IPS-11a (cell line): Measurements from ENCODE around the gene PAQR3.

ENCODE experiments used
- H3K4me3 ChIP-seq: one replicate; pipeline ENCODE4 v1.5.1; 2013; ENCODE audit warnings: low read depth, low read length, control low read depth

Gene PAQR3

DNA sequence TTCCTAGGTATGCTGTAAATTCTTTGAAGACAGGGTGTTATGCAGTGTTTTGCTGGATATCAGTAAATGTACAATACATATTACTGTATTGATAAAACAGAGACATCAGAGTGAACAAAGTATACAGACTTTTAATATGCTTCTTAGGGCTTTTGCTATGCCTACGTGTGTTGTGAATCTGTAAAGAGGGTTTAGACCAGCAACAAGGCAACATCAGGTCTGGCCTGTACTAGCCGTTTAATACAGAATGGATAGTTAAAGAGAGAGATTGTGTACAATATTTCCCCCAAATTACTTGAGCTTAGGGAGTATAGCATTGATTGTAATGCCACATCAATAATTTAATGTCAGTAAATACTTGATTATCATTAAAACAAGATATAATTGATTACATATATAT lies 75.2 kb downstream of the PAQR3 start:
- no peak overlapping the region for H3K4me3 ChIP-seq

DNA sequence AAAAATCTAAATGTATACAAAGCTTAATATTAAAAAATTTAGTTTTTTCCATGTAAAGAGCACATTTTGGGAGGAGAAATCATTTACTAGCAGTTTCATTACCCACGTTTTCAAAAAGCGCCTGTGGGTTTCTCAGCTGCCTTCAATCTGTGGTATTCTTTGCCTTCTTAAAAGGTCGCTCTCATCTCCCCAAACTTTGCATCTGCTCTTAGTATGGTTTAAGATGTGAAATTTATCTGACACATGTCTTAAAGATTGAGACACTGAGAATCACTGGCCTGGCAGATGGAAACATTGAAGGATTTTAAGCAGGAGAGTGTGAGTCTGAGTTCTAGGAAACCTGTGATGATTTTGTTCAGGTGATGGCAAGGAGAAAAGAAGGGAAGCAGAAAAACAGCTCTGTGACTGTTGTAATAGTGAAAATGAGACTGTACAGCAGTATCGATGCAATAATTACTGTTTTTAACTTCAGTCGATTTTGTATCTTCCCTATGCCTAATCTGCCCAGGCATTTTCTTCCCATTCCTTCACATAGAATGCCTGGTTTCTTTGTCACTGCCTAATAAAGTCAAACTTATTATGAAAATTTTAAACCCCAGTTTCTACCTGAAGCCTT lies 75.9 kb downstream of the PAQR3 start:
- H3K4me3 ChIP-seq, result no peak overlapping the region

DNA sequence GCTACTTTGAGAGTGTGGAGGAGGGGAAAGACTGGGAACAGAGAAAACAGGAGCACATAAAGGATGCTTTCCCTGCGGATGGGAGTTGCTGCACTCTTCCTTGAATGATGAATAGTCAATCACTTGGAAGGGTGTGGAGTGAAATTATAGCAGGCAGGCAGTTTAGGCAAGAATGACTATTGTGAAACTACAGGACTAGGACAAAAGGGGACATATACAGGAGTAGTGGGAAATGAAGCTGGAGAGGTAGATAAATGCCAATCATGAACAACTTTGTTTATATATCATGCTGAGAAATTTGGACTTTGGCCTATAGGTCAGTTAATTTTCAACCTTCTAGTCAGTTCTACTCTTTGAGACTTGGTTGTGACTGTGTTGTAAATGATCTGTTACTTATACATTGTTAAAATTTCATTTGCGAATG lies 76.9 kb downstream of the PAQR3 start:
- no peak overlapping the region for H3K4me3 ChIP-seq
